GM23338 (cell line): ENCODE results near the gene TMED8.

Experiments
- EZH2 ChIP-seq: fragments of 200-600 bp; sonication (generic); IDR thresholded peaks from one replicate; pipeline ENCODE4 v1.8.0; 2017; ENCODE audit warnings: antibody characterized with exemption, mild to moderate bottlenecking, low read depth; ENCODE audit not compliant: unreplicated experiment
- EZH2phosphoT487 ChIP-seq: fragments of 200-600 bp; sonication (generic); IDR thresholded peaks from one replicate; pipeline ENCODE4 v1.8.1; 2018; ENCODE audit warnings: antibody characterized with exemption; ENCODE audit not compliant: unreplicated experiment
- JUNB ChIP-seq: IDR thresholded peaks from one replicate; pipeline ENCODE4 v1.6.1; 2016; ENCODE audit warnings: antibody characterized with exemption; ENCODE audit not compliant: unreplicated experiment
- POLR2AphosphoS5 ChIP-seq: IDR thresholded peaks from 2 replicates; pipeline ENCODE4 v1.6.1; 2016; ENCODE audit warnings: antibody characterized with exemption, low read depth
- ZNF331 ChIP-seq: fragments of 250-450 bp; sonication (Bioruptor Pico); IDR thresholded peaks from 2 replicates; pipeline ENCODE4 v1.5.0; 2020; ENCODE audit warnings: low read depth, mild to moderate bottlenecking, moderate library complexity
- TF ChIP-seq, protein P1 (sequence below), 2 experiments: fragments of 200-600 bp in 1 of 2; sonication (generic) in 1 of 2; conservative IDR thresholded peaks; 2 replicates each; pipeline versions ENCODE4 v1.5.1 to v1.6.1; 2016 to 2017; ENCODE audit warnings: antibody characterized with exemption in 2 of 2, low read depth in 2 of 2, mild to moderate bottlenecking in 2 of 2, moderate library complexity in 1 of 2
- TF ChIP-seq, protein P2 (sequence below): IDR thresholded peaks from one replicate; pipeline ENCODE4 v1.6.1; 2018; ENCODE audit warnings: antibody characterized with exemption; ENCODE audit not compliant: unreplicated experiment
- TF ChIP-seq, protein P3 (sequence below): IDR thresholded peaks from 2 replicates; pipeline ENCODE4 v1.6.1; 2016; ENCODE audit warnings: antibody characterized with exemption

DNA sequence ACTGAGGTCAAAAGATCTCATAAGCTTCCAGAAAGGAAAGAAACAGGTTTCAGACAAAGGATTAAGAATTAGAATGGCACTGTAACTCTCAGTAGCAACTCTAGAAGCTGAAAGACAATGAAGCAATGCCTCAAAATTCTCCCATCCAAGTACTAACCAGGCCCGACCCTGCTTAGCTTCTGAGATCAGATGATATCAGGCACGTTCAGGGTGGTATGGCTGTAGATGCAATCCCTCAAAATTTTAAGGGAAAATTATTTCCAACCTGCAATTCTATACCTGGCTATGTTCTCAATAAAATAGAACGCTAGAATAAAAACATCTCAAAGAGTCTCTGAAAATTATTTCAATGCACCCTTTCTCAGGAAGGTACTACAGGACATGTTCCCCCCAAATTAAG lies 26.9 kb upstream of the TMED8 start:
- TF ChIP-seq, protein P1, sequence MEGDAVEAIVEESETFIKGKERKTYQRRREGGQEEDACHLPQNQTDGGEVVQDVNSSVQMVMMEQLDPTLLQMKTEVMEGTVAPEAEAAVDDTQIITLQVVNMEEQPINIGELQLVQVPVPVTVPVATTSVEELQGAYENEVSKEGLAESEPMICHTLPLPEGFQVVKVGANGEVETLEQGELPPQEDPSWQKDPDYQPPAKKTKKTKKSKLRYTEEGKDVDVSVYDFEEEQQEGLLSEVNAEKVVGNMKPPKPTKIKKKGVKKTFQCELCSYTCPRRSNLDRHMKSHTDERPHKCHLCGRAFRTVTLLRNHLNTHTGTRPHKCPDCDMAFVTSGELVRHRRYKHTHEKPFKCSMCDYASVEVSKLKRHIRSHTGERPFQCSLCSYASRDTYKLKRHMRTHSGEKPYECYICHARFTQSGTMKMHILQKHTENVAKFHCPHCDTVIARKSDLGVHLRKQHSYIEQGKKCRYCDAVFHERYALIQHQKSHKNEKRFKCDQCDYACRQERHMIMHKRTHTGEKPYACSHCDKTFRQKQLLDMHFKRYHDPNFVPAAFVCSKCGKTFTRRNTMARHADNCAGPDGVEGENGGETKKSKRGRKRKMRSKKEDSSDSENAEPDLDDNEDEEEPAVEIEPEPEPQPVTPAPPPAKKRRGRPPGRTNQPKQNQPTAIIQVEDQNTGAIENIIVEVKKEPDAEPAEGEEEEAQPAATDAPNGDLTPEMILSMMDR (conservative IDR thresholded peaks at IDR 0.05; ENCODE audit: low read depth in 2 of 2) = no peak
- no peak for TF ChIP-seq JUNB
- TF ChIP-seq, protein P2, sequence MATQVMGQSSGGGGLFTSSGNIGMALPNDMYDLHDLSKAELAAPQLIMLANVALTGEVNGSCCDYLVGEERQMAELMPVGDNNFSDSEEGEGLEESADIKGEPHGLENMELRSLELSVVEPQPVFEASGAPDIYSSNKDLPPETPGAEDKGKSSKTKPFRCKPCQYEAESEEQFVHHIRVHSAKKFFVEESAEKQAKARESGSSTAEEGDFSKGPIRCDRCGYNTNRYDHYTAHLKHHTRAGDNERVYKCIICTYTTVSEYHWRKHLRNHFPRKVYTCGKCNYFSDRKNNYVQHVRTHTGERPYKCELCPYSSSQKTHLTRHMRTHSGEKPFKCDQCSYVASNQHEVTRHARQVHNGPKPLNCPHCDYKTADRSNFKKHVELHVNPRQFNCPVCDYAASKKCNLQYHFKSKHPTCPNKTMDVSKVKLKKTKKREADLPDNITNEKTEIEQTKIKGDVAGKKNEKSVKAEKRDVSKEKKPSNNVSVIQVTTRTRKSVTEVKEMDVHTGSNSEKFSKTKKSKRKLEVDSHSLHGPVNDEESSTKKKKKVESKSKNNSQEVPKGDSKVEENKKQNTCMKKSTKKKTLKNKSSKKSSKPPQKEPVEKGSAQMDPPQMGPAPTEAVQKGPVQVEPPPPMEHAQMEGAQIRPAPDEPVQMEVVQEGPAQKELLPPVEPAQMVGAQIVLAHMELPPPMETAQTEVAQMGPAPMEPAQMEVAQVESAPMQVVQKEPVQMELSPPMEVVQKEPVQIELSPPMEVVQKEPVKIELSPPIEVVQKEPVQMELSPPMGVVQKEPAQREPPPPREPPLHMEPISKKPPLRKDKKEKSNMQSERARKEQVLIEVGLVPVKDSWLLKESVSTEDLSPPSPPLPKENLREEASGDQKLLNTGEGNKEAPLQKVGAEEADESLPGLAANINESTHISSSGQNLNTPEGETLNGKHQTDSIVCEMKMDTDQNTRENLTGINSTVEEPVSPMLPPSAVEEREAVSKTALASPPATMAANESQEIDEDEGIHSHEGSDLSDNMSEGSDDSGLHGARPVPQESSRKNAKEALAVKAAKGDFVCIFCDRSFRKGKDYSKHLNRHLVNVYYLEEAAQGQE = no peak
- no peak for TF ChIP-seq EZH2
- TF ChIP-seq, protein P3, sequence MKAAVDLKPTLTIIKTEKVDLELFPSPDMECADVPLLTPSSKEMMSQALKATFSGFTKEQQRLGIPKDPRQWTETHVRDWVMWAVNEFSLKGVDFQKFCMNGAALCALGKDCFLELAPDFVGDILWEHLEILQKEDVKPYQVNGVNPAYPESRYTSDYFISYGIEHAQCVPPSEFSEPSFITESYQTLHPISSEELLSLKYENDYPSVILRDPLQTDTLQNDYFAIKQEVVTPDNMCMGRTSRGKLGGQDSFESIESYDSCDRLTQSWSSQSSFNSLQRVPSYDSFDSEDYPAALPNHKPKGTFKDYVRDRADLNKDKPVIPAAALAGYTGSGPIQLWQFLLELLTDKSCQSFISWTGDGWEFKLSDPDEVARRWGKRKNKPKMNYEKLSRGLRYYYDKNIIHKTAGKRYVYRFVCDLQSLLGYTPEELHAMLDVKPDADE = no peak
- TF ChIP-seq POLR2AphosphoS5 = no peak
- no peak for TF ChIP-seq EZH2phosphoT487
- no peak for TF ChIP-seq ZNF331 (CRISPR knock-in tag)
